MCF 10A (cell line): ENCODE measurements around the gene AGBL3. TPM values are rescaled to one million over a fixed set of nuclear protein-coding genes. Genes with fewer than 3 reads are reported as not detected.

Source experiments
- BruUV-seq: library from RNA; stranded (reverse); fragments of 400-500 nt; replicated peaks from 2 replicates; lab custom pipeline; 2021; lab: Mats Ljungman, UMichigan
- CTCF ChIA-PET: fragments of 300-600 bp; sonication (Branson Sonifier 250); formaldehyde crosslinking; extraction: SDS; loops from one replicate; lab custom pipeline; 2021; ENCODE audit warnings: antibody characterized with exemption, inconsistent platforms; lab: Yijun Ruan, JAX
- POLR2A ChIA-PET: fragments of 300-600, 350-650 bp; sonication (Branson Sonifier 250); formaldehyde crosslinking; extraction: SDS; loops from one replicate; lab custom pipeline; 2020; ENCODE audit warnings: antibody characterized with exemption, inconsistent platforms; lab: Yijun Ruan, JAX
- DNase-seq: peaks from one replicate; pipeline ENCODE4 v3.0.0-alpha.2; 2018; ENCODE audit not compliant: unreplicated experiment
- H3K27ac Mint-ChIP-seq: one replicate; pipeline ENCODE4 v1.8.0; 2022; ENCODE audit warnings: mild to moderate bottlenecking, low read depth, mixed read lengths; ENCODE audit not compliant: unreplicated experiment
- H3K27me3 Mint-ChIP-seq: one replicate; pipeline ENCODE4 v1.8.0; 2022; ENCODE audit warnings: mixed read lengths; ENCODE audit not compliant: insufficient read depth, unreplicated experiment
- H3K36me3 Mint-ChIP-seq: one replicate; pipeline ENCODE4 v1.8.0; 2022; ENCODE audit warnings: mild to moderate bottlenecking, moderate library complexity, mixed read lengths; ENCODE audit not compliant: insufficient read depth, unreplicated experiment
- H3K4me1 Mint-ChIP-seq: one replicate; pipeline ENCODE4 v1.8.0; 2022; ENCODE audit warnings: mixed read lengths; ENCODE audit not compliant: insufficient read depth, unreplicated experiment
- H3K4me3 Mint-ChIP-seq: one replicate; pipeline ENCODE4 v1.8.0; 2022; ENCODE audit warnings: mild to moderate bottlenecking, moderate library complexity, mixed read lengths; ENCODE audit not compliant: unreplicated experiment
- H3K9me3 Mint-ChIP-seq: one replicate; pipeline ENCODE4 v1.8.0; 2022; ENCODE audit warnings: mixed read lengths; ENCODE audit not compliant: unreplicated experiment
- CTCF ChIP-seq: fragments of 200-600 bp; IDR thresholded peaks from one replicate; pipeline ENCODE4 v1.8.0; 2022; ENCODE audit warnings: antibody characterized with exemption, mild to moderate bottlenecking; ENCODE audit not compliant: unreplicated experiment
- intact Hi-C: fragments of 100-400 bp; cut with micrococcal nuclease; formaldehyde crosslinking; loops from 2 replicates; pipeline ENCODE4 v1.14.1; 2022
- total RNA-seq: library from RNA; stranded (reverse); gene quantifications from 2 replicates; pipeline ENCODE4 v1.2.3, GENCODE V29; 2022

AGBL3 gene
- total RNA-seq, 1 experiment from 2014 or later, result 1.8 TPM

DNA sequence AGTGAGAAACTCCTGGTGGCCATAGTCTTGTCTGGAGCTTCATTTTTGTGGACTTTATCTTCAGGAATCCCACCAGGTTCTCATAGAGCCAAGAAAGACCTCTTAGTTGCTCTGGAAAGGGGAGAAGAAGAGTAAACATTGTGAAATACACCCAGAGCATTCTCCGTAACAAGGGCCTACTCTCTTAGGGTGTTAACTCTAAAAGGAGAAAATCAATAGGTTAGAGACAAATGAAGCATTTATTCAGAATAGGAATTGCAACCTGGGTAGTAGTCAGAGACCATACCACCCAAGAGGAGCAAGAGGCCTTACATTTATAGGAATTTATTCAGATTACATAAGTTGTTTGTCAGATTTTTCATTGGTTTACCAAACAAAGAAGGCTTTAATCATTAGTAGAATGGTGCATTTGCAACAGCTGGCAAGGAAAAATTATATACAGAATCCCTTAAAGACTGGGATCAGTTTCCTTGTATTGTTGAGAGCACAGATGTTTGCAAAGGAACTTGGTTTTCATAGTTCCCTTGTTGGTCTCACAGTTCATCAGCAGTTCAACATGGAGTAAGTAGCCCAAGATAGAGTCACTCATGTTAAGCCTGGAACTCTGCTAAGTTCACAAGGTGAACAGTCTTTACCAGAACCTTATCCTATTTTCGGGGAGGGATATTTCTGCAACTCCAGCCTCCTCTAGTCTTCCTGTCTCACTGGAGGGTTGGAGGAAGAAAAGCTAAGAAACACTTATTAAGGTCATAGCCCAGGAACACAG, 108.3 kb downstream of the AGBL3 start:
- no peak overlapping the region for H3K4me3 Mint-ChIP-seq
- intact Hi-C loops, result no loop called here

GRCh38 chr7:135095450-135095849, 109.1 kb downstream of the AGBL3 start:
- no peak for DNase-seq
- Mint-ChIP-seq H3K4me3 (no peak overlapping the region), H3K36me3 (no peaks in the 10 kb centered on the region), H3K27ac (no peak overlapping the region), H3K4me1 (no peaks in the 10 kb centered on the region), H3K9me3 (no peaks in the 10 kb centered on the region), H3K27me3 (no peaks in the 10 kb centered on the region)
- CTCF ChIA-PET, result no interaction called here
- BruUV-seq, result no TSS peak
- POLR2A ChIA-PET, result no interaction called here
- no peak for TF ChIP-seq CTCF
- intact Hi-C loops, result no loop called here

More for the DNA sequence above, 108.3 kb downstream of the AGBL3 start:
- no peaks in the 10 kb centered on the region for H3K27me3 Mint-ChIP-seq
- no peak overlapping the region for H3K27ac Mint-ChIP-seq
- H3K4me1 Mint-ChIP-seq, result no peaks in the 10 kb centered on the region
- DNase-seq, result no peak
- BruUV-seq, result no TSS peak
- H3K36me3 Mint-ChIP-seq, result no peaks in the 10 kb centered on the region
- H3K9me3 Mint-ChIP-seq, result no peaks in the 10 kb centered on the region
- ChIA-PET CTCF (no interaction called here), POLR2A (no interaction called here)
- TF ChIP-seq CTCF, result no peak

DNA sequence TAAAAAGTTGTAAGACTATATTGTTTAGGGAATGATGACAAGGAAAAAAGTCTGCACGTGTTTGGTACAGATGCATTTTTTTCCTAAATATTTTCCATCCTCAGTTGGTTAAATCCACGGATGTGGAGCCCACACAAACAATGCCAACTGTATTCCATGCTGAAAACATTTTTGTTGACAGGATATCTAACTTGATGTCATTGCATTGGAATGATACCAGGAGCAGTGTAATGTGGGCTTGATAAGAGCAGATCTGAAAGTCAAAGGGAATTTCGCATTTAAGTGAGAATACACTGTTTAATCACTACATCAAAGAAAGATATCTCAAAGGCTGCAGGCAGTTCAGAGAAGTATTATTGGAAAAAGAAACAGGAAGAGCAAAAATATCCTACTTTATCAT, 112.1 kb downstream of the AGBL3 start:
- no TSS peak for BruUV-seq
- no peaks in the 10 kb centered on the region for H3K4me1 Mint-ChIP-seq
- no peak for DNase-seq
- ChIA-PET CTCF (no interaction called here), POLR2A (no interaction called here)
- H3K4me3 Mint-ChIP-seq, result no peak overlapping the region
- no peaks in the 10 kb centered on the region for H3K9me3 Mint-ChIP-seq
- H3K36me3 Mint-ChIP-seq, result no peaks in the 10 kb centered on the region
- no peak overlapping the region for H3K27ac Mint-ChIP-seq
- TF ChIP-seq CTCF, result no peak
- no peaks in the 10 kb centered on the region for H3K27me3 Mint-ChIP-seq
- intact Hi-C loops, result no loop called here

DNA sequence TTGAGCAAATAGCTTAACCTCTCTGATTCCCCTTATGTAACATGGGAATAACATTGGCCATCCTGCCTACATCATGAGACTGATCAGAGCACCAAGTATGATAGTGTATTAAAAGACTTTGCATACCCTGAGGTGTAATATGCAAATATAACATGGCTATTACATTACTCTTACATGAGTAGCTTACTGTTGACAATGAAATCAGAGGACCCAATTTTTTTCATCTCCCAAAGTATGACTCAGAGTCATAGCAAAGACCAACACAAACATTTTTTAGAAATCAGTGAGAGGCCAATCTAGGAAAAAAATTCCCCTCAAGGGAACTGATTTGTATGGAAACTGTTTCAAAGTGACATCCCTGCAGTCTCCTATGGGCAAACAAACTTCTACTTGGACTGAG, 114.5 kb downstream of the AGBL3 start:
- H3K9me3 Mint-ChIP-seq, result no peaks in the 10 kb centered on the region
- H3K4me1 Mint-ChIP-seq, result no peaks in the 10 kb centered on the region
- no peaks in the 10 kb centered on the region for H3K36me3 Mint-ChIP-seq
- no peak for TF ChIP-seq CTCF
- POLR2A ChIA-PET, result no interaction called here
- no TSS peak for BruUV-seq
- no peaks in the 10 kb centered on the region for H3K27me3 Mint-ChIP-seq
- no peak overlapping the region for H3K27ac Mint-ChIP-seq
- DNase-seq, result peak; percentile 5
- intact Hi-C loops, result no loop called here
- no peak overlapping the region for H3K4me3 Mint-ChIP-seq
- CTCF ChIA-PET, result interaction anchor here (1.2 kb wide), 1 partner anchor 9 kb away, joined by 3 read pairs; no protein-coding TSS in a partner anchor
